Mammary epithelial cell (primary cell): ENCODE data around the gene GPAT3.
"Not testable (repeated sequence)": the region's sequence is repeated elsewhere in the genome, so short reads cannot be mapped to it uniquely, and the experiment has no call there.

Experiments used
- CTCF ChIP-seq, 2 donors: IDR thresholded peaks in 1 of 2; conservative IDR thresholded peaks in 1 of 2; 2 replicates each; pipeline ENCODE4 v1.5.1; 2011 to 2012; ENCODE audit warnings: inconsistent platforms in 2 of 2, low read length in 2 of 2, mild to moderate bottlenecking in 2 of 2, control low read depth in 1 of 2, low read depth in 1 of 2; ENCODE audit not compliant: insufficient read depth in 1 of 2; ENCODE audit errors: extremely low read depth in 1 of 2
- EZH2 ChIP-seq: IDR thresholded peaks from 2 replicates; pipeline ENCODE4 v1.6.1; 2012; ENCODE audit warnings: low read length, inconsistent platforms, borderline replicate concordance

GRCh38 chr4:83501671-83502070, 34.2 kb upstream of the GPAT3 start:
- TF ChIP-seq EZH2; CTCF (conservative IDR thresholded peaks at IDR 0.05 in 1 of 2, IDR thresholded peaks at IDR 0.05 in 1 of 2; ENCODE audit: extremely low read depth in 1 of 2, insufficient read depth in 1 of 2, low read depth in 1 of 2, low read length in 2 of 2): not testable (repeated sequence)
